NCI-H69 (cell line): ENCODE measurements around the gene NSFL1C.

Experiments used
- DNase-seq: peaks from one replicate; lab custom pipeline; 2025; lab: John Stamatoyannopoulos, UW

The NSFL1C gene

DNA sequence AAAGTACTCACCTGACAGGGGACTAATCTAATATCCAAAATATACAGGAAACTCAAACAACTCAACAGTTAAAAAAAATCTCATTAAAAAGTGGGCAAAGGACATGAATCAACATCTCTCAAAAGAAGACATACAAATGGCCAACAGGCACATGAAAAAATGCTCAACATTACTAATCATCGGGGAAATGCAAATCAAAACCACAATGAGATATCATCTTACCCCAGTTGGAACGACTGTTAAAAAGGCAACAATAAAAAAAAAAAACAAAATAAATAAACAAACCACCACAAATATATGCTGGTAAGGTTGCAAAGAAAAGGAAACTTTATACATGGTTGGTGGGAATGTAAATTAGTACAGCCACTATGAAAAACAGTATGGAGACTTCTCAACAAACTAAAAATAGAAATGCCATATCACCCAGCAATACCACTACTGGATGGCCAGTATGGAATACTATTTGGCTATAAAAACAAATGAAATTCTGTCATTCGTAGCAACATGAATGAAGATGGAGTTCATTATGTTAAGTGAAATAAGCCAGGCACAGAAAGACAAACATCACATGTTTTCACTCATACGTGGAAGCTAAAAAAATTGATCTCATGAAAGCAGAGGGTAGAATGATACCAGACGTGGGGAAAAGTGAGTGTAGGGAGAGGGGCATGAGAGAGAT, 17.9 kb upstream of the NSFL1C start:
- DNase-seq, result no peak

DNA sequence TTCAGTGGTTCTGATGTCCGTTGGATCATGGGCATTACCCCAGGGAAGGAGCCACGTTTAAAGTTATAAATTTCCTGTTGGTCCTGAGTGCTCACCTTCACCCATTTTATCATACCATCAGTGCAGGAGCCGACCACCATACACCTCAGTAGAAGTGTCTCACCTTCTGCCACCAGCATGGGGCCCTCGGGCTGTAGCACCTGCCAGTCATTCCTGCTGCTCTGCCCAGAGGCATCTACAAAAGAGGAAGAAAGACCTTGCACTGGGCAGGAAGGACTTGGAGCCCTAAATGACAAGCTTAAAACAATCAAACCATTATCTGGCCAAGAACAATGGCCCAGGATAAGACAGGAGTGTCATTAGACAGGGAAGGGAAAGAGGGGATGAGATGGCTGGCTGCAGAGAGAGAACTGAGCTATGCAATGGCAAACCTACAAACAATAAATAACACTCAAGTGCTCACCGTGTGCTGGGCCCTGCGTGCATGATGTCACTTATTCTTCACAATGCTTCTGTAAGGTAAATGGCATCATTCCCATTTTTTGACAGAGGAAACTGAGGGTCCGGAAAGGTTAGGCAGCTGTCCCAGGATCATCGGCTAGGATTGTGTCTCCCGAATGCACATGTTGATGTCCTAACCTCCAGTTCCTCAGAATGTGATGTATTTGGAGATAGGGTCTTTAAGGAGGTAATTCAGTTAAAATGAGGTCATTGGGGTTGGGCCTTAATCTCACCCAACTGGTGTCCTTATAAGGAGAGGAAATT, 13.4 kb upstream of the NSFL1C start:
- no peak for DNase-seq

DNA sequence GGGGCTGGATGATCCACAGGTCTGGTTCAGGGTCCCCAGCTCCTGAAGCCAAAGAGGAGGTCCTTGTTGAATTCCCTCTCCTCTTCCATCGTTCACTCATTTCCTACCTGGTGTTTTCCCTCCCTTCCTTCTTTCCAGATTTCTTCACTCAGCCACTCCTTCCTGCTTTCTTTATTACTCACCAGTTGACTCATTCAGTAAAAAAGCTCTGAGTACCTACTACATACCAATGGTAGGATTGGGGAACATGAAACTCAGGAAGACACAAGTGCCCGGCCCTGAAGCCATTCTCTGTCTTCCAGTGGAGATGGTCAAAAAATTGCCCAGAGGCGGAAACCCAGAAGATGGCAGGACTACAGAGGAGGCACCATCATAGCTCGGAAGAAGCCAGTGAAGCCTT, 11.9 kb upstream of the NSFL1C start:
- no peak for DNase-seq

- DNase-seq, result no peak
These were observed 11.3 kb upstream of the NSFL1C start for GRCh38 chr20:1477896-1478490.

DNA sequence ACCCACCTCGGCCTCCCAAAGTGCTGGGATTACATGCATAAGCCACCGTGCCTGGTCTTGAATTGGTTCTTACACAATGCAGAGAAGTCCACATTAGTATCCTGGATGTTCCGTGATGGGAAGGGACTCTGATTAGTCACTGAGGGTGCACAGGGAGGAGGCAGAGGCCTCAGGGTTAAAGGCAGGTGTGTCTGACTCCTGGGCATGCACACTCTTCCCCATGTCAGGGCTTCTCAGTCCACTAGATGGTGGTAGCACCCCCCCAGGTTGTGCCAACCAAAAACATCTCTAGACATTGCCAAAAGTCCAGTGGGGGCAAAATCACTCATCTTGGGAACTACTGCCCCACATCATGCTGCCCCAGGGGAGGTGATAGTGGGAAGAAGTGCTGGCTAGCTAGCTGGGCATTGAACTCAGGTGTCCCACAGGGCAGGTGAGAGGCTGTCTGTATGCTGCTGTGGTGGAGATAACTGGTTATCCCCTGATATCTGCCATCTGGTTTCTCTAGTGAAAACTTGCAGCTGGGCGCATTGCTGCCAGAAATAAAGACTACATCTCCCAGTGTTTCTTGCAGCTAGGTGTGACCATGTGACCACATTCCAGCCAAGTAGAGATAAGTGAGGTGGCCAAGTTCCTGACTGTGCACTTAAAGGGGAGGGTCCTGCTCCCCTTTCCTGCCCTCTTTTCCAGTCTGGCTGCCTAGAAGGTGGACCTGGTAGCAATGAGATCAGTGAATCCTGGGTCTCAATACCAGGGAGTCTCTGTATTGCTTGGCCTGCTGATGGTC, 8.4 kb upstream of the NSFL1C start:
- peak; percentile 5 for DNase-seq

GRCh38 chr20:1474325-1474724, 7.7 kb upstream of the NSFL1C start:
- DNase-seq, result no peak

- peak; percentile 20 for DNase-seq
These were observed 6.9 kb upstream of the NSFL1C start for GRCh38 chr20:1473246-1474220.

- peak; percentile 20 for DNase-seq
These were observed 6.1 kb upstream of the NSFL1C start for GRCh38 chr20:1472556-1473245.

DNA sequence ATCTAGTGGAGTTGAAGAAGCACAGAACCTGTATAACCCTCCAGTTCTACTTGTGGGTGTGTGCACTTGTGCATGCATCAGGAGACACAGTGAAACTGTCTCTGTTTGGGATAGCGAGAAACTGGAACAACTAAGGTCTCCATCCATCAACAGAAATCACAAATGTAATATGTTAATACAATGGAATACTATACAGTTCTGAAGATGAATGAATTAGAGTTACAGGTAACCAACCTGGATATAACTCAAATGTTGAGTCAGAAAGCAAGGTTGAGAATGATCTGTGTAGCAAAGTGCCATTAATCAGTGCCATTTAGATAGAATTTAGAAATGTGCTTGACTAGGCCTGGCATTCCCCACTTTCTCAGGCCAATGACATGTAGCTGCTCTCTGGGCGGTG, 4.6 kb upstream of the NSFL1C start:
- DNase-seq, result no peak

- peak; percentile 82 for DNase-seq
These were observed 3.4 kb upstream of the NSFL1C start for GRCh38 chr20:1469925-1470571.

DNA sequence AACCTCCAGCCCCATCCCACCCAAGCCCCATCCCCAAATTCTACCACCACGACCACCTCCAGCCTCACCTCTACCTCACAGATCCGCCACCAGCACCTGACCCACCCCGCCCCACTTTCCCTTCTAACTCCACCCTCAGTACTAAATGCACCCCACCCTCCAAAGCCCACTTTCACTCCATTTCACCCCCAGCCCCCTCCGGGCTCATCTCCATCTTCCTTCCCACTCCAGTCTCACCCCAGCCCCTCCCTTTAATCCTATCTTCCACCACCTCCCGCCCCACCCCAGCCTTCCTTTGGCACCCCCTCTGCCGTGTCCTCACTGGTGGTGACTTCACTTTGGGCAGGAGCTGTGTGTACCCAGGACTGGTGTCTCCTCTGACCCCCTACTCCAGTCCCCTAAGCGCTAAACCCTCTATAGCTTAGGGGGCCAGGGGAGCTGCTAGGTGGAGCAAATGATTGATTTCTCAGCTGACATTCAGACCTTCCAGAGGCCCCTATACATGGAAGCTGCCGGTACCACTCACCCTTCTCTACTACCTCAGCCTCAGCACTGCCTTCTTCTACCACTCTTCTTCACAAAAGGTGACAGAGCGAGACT, 2.8 kb upstream of the NSFL1C start:
- no peak for DNase-seq

GRCh38 chr20:1468117-1468624, 1.5 kb upstream of the NSFL1C start:
- no peak for DNase-seq

GRCh38 chr20:1467355-1468116, 887 bp upstream of the NSFL1C start:
- DNase-seq, result peak; percentile 62

GRCh38 chr20:1467082-1467354, 369 bp upstream of the NSFL1C start:
- no peak for DNase-seq

- DNase-seq, result peak; percentile 28
These were observed 1.0 kb downstream of the NSFL1C start for GRCh38 chr20:1465470-1466210.

GRCh38 chr20:1463971-1464570, 2.6 kb downstream of the NSFL1C start:
- DNase-seq, result no peak

GRCh38 chr20:1462834-1463233, 3.8 kb downstream of the NSFL1C start:
- peak; percentile 6 for DNase-seq

- DNase-seq, result no peak
These were observed 4.6 kb downstream of the NSFL1C start for GRCh38 chr20:1462001-1462400.
